HG03159 (cell line): Measurements from ENCODE around the gene KLF3.
A peak's percentile ranks its signal among the peaks of the same experiment; 100 is the strongest.
"Not testable (repeated sequence)": the region's sequence is repeated elsewhere in the genome, so short reads cannot be mapped to it uniquely, and the experiment has no call there.

ENCODE experiments used
- ATAC-seq: cut with Tn5 transposase; IDR thresholded peaks from one replicate; pipeline ENCODE4 v1.9.1; 2021; ENCODE audit warnings: mild to moderate bottlenecking, moderate library complexity; ENCODE audit not compliant: unreplicated experiment

Gene KLF3

DNA sequence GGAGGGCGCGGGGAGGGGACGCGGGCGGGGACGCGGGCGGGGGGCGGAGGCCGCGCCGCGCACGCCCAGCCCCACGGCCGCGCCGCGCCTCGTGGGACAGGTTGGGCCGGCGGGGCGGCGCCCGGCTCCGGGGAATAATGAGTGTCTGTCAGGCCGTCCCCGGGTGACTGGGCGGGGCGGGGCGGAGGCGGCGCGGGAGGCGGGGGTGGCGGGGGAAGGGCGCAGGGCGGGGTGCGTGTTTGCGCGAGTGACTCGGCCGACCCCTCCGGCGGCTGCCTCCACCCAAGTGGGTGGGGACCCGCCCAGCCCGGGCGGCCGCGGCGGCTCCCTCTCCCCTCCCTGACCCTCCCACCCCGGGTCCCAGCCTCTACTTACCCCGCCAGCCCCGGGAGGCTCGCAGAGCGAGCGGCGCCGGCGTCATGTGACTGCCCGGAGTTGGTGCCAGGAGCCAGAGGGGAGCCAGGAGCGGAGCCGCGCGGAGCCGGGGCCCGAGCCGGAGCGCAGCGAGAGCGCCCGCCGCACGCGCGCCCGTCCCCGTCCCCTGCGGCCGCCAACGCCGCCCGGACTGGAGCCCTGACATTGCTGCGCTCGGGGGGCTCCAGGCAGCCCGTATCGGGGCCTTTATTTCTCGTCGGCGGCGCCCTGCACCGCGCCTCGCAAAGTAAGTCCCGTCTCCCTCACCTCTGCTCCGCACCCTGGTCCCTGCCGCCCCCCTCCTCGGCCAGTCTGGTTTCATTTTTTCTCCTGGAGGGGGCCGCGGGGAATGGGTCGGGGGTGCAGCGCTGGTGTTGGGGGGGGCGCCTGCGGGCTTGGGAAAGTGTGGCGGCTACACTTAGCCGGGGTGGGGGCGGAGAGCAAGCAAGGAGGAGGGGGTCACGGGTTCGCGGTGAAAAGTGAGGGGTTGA lies at the start of gene KLF3:
TSS of gene KLF3 (plus strand) at position 399 of the 905 bp plus-strand sequence. CDS start 16,427 bp downstream, outside the sequence.
- ATAC-seq, result peak; percentile 71

DNA sequence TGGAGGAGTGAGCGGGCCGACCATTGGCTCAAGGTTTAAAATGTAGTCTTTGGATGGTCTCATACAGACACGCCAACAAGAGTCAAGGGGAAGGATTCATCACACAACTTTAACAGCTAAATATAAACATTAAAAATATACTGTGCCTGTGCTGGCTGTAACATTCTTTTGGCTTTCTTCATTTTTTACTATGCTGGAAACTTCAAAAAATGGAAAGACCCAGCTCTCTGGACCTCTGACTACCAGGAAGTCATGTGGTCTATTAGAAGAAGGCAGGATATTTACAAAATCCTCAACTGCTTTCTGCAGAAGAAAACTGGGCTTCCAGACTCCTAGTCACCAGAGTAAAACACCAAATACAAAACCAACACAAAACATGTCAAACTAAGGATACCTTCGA lies 49.8 kb upstream of the KLF3 start:
- ATAC-seq, result no peak

DNA sequence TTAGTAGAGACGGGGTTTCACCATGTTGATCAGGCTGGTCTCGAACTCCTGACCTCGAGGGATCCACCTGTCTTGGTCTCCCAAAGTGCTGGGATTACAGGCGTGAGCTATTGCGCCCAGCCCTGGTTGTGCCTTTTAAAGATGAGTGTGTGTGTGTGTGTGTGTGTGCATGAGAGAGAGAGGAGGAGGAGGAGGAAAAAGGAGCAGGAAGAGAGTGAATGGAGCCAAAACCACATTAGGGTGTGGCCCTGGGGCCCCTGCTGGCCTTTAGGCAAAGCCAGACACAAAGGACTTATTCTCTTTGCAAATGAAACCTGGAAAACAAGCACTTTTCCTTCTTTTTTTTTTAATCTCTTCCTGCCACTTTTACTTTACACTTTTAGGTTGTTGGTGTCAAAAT lies 48.2 kb upstream of the KLF3 start:
- ATAC-seq, result no peak

DNA sequence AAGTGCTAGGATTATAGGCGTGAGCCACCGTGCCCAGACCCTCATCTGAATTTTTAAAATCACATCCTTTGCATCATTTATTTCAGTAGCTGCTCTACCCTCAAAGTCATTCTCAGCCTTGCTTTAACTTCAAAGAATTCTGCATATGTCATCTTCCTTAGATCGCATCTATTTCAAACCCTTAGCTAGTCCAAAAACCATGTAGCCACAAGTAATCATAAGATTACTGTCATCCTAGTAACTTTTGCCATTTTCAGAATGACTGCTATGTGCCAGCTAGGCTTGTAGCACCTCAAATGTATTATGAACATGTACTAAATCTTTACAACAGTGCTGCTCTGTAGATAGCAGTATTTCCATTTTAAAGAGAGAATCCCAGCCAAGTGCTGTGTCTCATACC lies 45.5 kb upstream of the KLF3 start:
- no peak for ATAC-seq

DNA sequence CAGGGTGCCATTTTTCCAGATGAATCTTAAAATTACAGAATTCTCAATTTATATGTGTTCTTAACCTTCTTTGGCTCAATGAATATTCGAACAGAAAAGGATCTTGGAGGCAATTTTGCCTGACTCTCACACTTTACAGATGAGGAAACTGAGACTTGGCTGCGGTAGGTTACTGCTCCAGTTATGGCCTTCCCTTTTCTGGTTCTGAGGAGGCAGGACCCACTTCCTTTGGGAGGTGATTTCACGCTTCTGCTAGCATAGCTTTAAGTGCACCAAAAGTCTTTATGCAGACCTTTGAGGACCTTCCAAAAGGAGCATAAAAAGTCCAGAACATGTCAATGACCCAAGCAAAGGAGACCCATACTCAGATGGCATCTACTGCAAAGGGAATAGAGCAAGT lies 44.7 kb upstream of the KLF3 start:
- ATAC-seq, result no peak

DNA sequence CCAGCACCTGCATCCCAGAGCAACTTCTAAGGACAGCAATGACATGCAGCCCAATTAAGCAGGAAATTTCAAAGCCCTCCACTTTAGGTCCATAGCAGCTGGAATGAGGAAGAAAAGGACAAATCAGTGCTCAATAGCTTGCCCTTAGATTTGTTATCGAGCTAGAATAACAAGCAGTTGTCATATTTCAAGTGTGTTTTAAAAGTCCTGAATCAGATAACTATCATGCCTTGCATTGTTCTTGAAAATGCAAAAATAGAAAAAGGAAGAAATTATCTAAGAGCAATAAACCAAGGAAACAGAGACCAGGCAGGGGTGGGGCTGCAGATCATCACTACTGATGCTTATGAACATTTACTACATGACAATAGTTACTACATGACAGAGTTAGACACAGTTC lies 43.9 kb upstream of the KLF3 start:
- no peak for ATAC-seq

DNA sequence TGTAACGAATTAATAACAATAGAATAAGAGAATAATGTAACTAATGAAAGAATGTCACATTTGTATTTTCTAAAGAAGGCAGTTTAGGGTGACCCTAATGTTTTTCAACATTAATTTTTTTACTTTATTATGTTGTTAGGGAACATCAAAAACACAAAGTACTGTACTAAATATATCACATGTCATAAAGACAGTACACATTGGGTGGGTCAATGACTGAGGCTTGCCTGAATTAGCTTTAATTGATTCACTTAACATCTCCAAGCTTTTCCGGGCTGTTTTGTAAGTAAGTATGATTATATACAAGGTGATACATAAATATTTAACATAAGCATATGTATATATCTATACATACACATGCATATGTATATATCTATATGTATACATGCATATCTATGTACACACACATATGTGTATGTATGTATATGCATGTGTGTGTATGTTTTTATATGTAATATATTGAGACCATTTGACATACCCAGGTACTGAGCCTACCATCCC lies 43.4 kb upstream of the KLF3 start:
- no peak for ATAC-seq

DNA sequence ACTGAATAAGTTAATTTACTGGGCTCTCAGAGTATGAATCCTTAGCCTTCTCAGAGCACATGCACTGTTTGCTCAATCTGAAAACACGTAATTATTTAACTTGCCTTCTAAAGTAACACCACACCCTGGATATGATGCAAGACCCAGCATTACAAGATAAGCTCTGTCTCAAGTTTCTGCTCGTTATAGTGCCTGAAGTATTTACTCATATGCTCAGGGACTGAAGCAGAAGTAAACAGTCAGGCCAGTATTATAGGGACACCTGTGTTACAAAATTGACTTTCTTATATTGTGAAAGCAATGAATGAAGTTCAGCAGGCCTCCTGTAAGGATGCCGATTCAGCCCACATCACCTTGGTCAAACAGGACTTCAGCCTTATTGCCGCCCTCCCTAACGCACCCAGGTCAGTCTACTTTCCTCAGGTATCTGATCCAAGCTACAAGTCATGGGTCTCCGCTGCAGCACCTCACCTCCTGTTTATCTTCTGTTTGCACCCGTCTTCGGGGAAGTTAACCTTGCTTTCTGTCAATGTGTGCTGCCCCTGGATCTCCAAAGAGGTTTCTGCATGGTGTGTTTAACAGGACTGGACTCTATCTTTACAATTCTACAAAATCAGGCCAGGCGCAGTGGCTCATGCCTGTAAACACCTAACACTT lies 42.8 kb upstream of the KLF3 start:
- ATAC-seq, result no peak

DNA sequence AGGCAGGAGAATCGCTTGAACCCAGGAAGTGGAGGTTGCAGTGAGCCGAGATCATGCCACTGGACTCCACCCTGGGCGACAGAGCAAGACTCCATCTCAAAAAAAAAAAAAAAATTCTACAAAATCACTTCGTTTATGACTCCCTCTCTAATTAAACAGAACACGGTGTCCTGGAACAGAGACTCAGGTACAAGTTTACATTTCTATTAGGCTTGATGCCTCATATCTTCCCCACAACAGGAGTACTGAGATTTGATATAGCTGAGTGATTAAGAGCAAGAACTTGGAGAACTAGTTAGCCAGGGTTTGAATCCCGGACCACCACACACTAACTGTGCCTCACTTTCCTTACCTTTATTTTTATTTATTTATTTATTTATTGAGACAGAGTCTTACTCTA lies 42.2 kb upstream of the KLF3 start:
- no peak for ATAC-seq

DNA sequence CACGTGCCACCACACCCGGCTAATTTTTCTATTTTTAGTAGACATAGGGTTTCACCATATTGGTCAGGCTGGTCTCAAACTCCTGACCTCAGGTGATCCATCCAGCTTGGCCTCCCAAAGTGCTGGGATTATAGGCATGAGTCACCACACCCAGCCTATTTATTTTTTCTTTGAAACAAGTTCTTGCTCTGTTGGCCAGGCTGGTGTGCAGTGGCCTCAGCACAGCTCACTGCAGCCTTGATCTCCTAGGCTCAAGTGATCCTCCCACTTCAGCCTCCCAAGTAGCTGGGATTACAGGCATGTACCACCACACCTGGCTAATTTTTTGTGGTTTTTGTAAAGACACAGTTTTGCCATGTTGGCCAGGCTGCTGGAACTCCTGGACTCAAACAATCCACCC lies 41.7 kb upstream of the KLF3 start:
- not testable (repeated sequence) for ATAC-seq

DNA sequence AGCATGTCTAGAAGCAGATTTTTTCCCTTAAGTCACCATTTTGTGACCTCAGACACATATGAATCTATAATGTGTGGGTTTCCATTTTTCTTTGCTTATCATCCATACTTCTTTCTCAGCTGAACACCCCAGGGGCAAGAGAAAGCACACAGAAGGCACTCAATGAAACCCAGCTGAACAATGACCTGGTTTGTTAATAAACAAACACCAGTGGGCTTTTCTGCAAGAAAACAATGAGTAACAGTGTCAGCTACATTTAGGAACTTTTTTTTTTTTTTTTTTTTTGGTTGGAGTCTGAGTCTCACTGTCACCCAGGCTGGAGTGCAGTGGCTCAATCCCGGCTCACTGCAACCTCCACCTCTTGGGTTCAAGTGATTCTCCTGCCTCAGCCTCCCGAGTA lies 40.7 kb upstream of the KLF3 start:
- no peak for ATAC-seq

DNA sequence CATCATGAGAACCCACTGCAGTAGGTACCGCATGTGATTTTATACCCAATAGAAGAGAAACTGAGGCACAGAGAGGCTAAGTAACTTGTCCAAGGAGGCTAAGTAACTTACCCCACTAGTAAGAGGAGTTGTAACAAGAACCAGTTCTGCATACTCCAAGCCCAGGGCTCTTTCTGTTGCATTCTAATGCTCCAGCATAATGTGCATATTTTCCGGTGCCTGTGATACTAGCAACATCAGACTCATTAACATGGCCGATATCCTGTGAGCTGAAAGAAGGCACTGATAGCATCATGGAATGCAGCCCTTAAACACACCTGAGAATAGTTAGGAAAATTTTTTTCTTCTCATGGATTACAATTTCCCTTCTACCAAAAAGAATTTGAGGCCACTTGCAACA lies 39.7 kb upstream of the KLF3 start:
- no peak for ATAC-seq

DNA sequence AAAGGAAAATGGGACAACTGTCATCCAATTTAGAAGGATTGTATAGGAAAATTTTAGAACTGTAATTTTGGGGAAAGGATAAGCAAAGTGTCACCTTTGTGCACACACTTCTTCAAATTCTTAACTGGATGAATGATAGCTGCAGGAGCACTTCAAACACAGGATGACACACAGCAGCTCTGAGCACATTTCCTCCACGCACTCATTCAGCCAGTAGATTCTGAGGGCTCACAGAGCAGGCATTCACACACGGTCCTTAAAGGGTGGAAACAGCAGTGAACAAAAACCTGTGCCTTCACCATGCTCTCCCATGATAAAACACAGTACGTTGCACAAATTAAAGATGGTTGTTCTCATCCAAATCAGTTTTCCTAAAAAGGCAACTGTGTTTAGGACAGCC lies 38.5 kb upstream of the KLF3 start:
- no peak for ATAC-seq

DNA sequence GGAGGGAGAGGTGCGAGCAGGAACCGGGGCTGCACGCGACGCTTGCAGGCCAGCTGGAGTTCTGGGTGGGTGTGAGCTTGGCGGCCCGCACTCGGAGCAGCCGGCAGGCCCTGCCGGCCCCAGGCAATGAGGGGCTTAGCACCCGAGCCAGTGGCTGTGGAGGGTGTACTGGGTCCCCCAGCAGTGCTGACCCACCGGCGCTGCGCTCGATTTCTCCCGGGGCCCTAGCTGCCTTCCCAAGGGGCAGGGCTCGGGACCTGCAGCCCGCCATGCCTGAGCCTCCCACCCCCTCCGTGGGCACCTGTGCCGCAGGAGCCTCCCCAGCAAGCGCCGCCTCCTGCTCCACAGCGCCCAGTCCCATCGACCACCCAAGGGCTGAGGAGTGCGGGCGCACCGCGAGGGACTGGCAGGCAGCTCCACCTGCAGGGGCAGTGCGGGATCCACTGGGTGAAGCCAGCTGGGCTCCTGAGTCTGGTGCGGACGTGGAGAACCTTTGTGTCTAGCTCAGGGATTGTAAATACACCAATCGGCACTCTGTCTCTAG lies 37.0 kb upstream of the KLF3 start:
- not testable (repeated sequence) for ATAC-seq

DNA sequence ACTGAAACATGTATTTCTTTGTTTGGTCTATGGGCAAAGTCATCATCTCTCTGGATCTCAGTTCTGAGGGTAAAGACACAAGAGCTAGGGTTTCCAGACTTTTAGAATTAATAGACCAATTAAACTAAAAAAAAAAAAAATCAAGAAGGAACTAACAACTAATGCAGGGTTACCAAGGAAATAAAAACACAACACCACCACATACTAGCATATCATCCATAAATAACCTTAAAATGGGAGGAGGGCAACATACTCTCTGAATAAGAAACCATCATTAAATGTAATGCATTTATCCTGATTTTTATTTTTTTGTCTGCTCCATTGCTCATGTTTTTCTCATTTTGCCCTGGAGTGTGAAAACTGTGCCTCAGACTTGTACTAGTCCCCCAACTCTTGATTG lies 33.5 kb upstream of the KLF3 start:
- ATAC-seq, result no peak

DNA sequence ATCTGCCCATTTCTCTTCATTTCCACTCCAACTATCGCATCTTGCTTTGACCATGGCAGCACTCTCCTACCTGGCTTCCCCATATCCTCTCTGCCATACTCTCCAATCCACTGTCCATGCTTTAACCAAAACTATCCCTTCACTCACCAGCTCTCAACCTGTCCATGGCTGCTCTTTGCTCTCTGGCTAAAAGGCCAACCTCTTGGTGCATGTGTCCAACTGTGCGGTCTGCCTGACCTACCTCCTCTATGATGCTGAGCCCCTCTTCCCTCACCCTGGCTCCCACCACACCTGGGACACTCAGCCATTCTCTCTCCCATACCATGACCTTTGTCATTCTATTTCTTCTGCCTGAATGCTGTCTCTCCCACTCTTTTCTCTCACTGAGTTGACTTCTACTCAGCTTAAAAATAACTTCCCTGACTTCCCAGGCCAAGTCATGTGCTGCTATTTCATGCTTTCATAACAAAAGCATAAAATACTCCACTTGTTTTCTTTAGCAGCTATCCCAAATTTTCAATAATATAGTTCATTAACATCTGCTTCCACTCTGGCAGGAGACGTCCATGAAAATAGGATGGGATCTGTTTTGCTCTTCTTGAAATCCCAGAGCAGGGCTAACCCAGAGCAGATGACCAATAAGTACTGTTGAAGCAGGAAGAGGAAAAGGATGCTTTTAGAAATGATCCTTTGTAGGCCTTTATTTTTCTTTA lies 29.8 kb upstream of the KLF3 start:
- no peak for ATAC-seq

DNA sequence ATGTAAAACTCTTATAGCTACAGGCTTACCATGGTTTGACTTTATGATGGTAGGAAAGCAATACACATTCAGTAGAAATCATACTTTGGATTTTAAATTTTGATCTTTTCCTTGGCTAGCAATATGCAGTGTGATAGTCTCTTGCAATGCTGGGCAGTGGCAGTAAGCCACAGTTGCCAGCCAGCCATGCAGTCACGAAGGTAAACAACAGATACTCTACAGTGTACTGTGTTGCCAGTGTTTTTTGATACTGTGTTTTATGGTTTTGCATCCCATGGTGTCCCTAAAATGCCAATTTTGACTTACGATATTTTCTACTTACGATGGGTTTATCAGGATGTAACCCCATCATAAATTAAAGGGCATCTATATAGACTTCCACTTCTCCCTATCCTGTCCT lies 24.8 kb upstream of the KLF3 start:
- no peak for ATAC-seq

DNA sequence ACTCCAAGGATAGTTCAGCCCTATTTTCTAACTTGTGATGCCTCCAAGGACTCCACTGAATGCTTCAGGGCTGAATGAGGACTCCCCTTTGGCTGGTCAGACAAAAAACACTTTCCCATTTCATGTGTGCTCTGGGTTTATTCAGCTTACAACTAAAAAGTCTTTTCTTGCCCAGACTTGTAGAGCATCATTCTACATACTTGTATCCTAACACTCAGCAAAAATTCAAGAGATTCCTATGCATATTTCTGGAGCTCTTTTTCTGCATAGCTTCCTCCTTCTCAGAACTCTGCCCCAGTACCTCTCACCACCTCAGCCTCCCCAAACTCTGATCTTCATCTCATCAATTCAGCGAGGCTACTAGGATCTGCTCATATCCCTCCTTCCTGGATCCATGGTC lies 22.2 kb upstream of the KLF3 start:
- ATAC-seq, result no peak

DNA sequence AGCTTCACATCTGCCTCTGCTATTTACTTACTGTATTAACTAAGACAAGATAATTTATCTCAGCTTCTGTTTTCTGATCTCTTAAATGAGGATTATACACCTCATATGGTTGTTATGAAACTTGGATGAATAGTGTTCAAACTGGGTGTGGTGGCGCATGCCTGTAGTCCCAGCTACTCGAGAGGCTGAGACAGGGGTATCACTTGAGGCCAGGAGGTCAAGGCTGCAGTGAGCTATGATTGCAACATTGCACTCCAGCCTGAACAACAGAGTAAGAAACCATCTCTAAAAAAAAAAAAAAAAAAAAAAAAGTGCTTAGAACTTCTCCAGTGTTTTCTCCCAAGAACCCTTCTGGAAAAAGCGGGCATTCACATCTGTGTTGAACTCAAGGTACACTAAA lies 19.8 kb upstream of the KLF3 start:
- no peak for ATAC-seq

DNA sequence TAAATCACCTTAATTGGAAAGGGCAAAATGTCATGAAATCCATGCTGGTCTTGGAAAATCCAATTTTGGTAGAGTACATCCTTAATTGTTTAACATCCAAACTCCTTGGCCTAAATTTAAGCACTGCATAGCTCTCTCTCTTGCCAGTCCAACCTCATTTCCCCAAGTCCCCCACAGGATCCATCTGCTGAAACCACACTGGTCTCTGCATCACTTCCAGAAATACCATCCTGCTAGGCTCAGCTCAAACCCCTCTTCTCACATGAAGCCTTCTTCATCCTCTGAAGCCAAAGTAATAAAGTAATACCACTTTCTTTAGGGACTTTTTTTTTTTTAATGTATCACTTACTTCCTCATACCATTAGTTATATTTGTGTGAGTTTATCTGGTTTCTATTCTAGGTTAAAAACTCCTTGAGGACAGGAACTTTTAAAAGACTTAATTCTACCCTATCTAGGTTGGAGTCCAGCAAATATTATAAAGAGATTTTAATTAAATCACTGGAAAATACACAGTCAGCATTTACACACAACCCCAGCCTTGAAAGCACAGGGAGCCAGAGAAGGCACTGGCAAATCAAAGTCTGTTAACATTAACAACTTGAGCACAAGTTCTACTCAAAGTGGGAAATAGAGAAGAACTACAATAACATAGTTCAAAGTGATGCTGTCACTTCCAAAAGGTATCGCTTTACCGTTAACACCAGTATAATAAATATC lies 16.7 kb upstream of the KLF3 start:
- no peak for ATAC-seq

DNA sequence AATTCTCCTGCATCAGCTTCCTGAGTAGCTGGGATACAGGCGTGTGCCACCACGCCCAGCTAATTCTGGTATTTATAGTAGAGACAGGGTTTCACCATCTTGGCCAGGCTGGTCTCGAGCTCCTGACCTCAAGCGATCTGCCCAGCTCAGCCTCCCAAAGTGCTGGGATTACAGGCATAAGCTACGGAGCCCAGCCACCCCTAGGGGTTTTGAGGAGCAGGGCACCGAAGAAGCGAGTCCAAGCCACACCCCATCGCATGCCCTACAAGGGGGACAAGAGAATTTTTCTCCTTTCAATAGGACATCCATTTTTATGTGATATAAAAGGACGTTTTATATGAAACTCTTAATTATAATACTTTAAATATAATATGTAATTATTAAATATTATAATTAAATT lies 13.9 kb upstream of the KLF3 start:
- ATAC-seq, result no peak
